Measurements from ENCODE around the gene MTA3.

DNA sequence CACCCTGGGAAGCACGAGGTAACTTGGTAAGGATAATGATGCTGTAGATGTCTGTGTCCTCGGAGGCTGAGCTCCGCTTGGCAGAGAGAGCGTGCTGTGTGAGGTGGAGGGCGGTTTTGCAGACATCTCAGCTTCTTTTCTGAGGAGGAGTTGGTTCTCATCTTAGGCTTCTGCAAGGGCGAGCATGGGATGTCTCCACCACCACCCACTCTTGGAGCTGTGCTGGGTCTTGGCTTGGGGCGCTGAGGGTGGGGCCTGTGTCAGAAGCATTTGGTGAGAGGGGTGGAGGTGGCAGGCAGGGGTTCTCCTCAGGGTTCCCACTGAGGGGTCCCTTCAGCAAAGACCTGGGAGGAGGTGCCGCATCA, 186.3 kb downstream of the MTA3 start:
- TF ChIP-seq CTCF (IDR thresholded peaks at IDR 0.05) (no peak), EP300 (IDR thresholded peaks at IDR 0.05; ENCODE audit: low read depth) (no peak), POLR2AphosphoS5 (IDR thresholded peaks at IDR 0.05) (no peak), POLR2A (IDR thresholded peaks at IDR 0.05) (no peak)

All from transverse colon (tissue), 4 donors.